ENCODE measurements around the gene RBFA. TPM values are rescaled to one million over a fixed set of nuclear protein-coding genes. Genes with fewer than 3 reads are reported as not detected.

RBFA gene
- total and polyA plus RNA-seq, 8 donors, result 12.8 to 58.8 (median 24.5) TPM

GRCh38 chr18:80076379-80076778 is 42.1 kb downstream of the RBFA start:
- Histone ChIP-seq H3K27ac (no peak overlapping the region), H3K4me3 (no peak overlapping the region), H3K27me3 (no peaks in the 10 kb centered on the region), H3K36me3 (peaks cover 0 to 3% (median under 1%) of the 10 kb centered on the region in 4 donors), H3K4me1 (no peaks in the 10 kb centered on the region), H3K9me3 (no peaks in the 10 kb centered on the region)
- WGBS, 5 donors, result 91 to 96% (median 94%) methylated on average over 9 of the region's 9 CpGs
- no peak for DNase-seq
- TF ChIP-seq POLR2AphosphoS5 (IDR thresholded peaks at IDR 0.05) (no peak), POLR2A (IDR thresholded peaks at IDR 0.05) (no peak), EP300 (IDR thresholded peaks at IDR 0.05) (no peak), CTCF (IDR thresholded peaks at IDR 0.05) (no peak)
- intact Hi-C loops (cut with DNase I; ENCODE audit: low total_unique reads), result no loop called here

GRCh38 chr18:80077873-80078272 is 43.6 kb downstream of the RBFA start:
- H3K36me3 ChIP-seq, result peaks cover 0 to 16% (median 3%) of the 10 kb centered on the region in 4 donors
- WGBS, 5 donors, result 94 to 96% (median 95%) methylated on average over 21 of the region's 21 CpGs
- DNase-seq, result no peak
- no peak overlapping the region for H3K4me3 ChIP-seq
- H3K4me1 ChIP-seq, result no peaks in the 10 kb centered on the region
- intact Hi-C loops (cut with DNase I; ENCODE audit: low total_unique reads), result no loop called here
- no peak for TF ChIP-seq CTCF (IDR thresholded peaks at IDR 0.05)
- TF ChIP-seq EP300 (IDR thresholded peaks at IDR 0.05), result no peak
- no peak for TF ChIP-seq POLR2AphosphoS5 (IDR thresholded peaks at IDR 0.05)
- no peak for TF ChIP-seq POLR2A (IDR thresholded peaks at IDR 0.05)
- no peaks in the 10 kb centered on the region for H3K27me3 ChIP-seq
- H3K9me3 ChIP-seq, result no peaks in the 10 kb centered on the region
- no peak overlapping the region for H3K27ac ChIP-seq

Other genes starting within 250 kb of the RBFA start
- 1 to 10 TPM in 1 of 5 donors, under 1 TPM in 1, not detected in 3; 0.92 to 2.3 TPM for gene KCNG2, start 236.5 kb upstream of the RBFA start, total RNA-seq
- under 1 TPM in 1 of 3 donors, not detected in 2; 0.08 TPM for gene KCNG2, start 236.5 kb upstream of the RBFA start, polyA plus RNA-seq
- gene SLC66A2, start 82.8 kb upstream of the RBFA start, total RNA-seq, result 100 to 1,000 TPM in 1 of 5 donors, 10 to 100 TPM in 4; 18.1 to 148 (median 25.5) TPM
- 10 to 100 TPM; 19.1 to 31.1 (median 20.0) TPM for gene SLC66A2, start 82.8 kb upstream of the RBFA start, polyA plus RNA-seq
- gene HSBP1L1, start 69.8 kb upstream of the RBFA start, total RNA-seq, result 10 to 100 TPM in 4 of 5 donors, 1 to 10 TPM in 1; 4.1 to 42.6 (median 23.8) TPM
- gene HSBP1L1, start 69.8 kb upstream of the RBFA start, polyA plus RNA-seq, result 10 to 100 TPM; 51.6 to 62.3 (median 58.7) TPM
- gene TXNL4A, start 45.9 kb upstream of the RBFA start, total RNA-seq, result 100 to 1,000 TPM in 1 of 5 donors, 10 to 100 TPM in 4; 12.9 to 146 (median 16.8) TPM
- 100 to 1,000 TPM in 1 of 3 donors, 10 to 100 TPM in 2; 81.7 to 110 (median 97.0) TPM for gene TXNL4A, start 45.9 kb upstream of the RBFA start, polyA plus RNA-seq
- 10 to 100 TPM in 4 of 5 donors, 1 to 10 TPM in 1; 8.1 to 24.6 (median 14.3) TPM for gene ADNP2, start 74.8 kb downstream of the RBFA start, total RNA-seq
- gene ADNP2, start 74.8 kb downstream of the RBFA start, polyA plus RNA-seq, result 1 to 10 TPM; 4.2 to 6.0 (median 5.0) TPM
- 10 to 100 TPM in 1 of 5 donors, 1 to 10 TPM in 4; 1.8 to 15.9 (median 4.1) TPM for gene PARD6G, start 213.1 kb downstream of the RBFA start, total RNA-seq
- gene PARD6G, start 213.1 kb downstream of the RBFA start, polyA plus RNA-seq, result 1 to 10 TPM; 1.5 to 7.5 (median 2.2) TPM

All from stomach (tissue), 9 donors.